DMS79 treated with DMSO at 0.1 percent for 48 hours (cell line): ENCODE measurements around the gene SLC16A7.
"Not testable (repeated sequence)": the region's sequence is repeated elsewhere in the genome, so short reads cannot be mapped to it uniquely, and the experiment has no call there.

Experiments used
- DNase-seq: peaks from one replicate; lab custom pipeline; 2025; lab: John Stamatoyannopoulos, UW

The SLC16A7 gene

DNA sequence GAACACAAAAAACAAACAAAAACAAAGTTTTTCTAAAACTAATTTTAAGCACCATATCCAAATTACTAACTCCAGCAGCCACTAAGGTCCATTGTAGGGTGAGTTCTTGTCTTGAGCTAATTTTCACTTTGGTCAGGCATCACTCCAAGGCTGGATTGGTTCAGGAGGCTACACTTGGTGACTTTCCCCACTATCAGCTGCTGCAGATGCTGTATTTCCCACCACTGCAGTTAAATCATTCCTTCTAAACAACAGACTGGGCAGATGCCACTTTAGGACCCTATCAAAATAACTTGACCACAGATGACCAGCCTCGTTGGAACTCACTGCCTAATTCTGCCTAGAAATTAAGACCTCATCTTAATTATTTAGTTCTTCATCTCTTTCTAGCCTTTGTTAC lies 140.5 kb downstream of the SLC16A7 start:
- DNase-seq = no peak

DNA sequence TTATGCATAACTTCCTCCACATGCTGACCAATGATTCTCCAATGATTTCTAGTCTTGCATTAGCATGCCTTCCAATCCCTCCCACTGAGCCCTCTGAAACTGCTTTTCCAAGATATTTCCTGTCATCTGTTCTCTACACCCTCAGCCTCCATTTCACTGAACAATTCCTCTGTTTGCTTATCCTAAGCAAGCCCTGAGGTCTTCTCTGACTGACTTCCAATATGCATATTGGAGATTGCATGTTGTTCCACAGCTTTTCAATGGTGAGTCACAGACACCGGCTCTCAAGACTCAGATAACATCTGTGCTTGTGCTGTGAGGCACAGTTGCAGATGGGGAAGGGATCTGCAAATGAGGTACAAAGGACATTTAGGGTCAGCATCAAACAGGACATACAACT lies 141.0 kb downstream of the SLC16A7 start:
- no peak for DNase-seq

DNA sequence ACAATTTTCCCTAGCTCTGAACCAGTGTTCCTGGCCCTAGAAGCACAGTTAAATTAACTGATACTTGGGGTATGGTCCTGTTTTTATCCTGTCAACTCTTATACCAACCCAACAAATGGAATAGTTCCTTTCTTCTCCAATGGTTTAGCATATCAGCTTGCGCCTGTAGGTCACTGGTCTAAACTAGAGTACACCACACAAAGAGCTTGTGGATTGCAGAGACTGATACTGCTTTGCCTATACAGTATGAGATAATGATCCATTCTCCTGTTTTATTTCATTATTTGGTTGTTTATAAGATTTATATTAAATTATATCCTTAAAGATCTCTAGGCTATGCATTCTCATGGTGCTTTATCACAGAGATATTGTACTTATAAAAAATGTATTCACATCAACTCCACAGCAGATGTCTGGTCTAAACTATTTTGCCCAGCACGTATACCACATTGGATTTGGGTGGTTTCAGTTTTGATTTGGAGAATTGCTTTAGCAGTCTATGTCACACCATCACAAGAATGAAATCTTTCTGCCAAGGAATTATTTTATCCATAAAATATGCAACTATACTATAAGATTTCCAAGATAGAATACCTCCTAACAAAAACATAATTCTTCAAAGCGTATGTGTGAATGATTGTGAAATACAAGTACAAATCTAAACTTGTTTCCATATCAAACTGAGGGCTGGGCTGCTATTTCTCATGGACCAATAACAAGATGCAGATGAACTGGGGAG lies 142.1 kb downstream of the SLC16A7 start:
- no peak for DNase-seq

DNA sequence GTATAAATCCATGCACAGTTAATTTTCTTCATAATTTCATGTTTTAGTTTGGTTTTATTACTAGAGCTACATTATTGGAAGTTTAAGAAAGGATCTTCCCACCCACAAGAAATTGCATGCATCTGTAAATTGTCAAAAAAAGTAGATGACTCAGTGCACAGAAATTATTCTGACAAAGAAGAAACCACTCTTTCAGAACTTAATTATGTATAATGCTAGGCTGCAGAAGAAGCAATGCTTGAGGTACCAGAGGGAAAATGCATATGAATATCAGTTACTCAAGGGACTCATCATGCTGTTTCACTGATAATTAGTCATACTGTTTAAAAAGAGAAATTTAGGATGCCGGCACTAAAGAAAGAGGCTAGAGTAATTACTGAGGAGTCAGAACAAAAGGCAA lies 147.0 kb downstream of the SLC16A7 start:
- no peak for DNase-seq

DNA sequence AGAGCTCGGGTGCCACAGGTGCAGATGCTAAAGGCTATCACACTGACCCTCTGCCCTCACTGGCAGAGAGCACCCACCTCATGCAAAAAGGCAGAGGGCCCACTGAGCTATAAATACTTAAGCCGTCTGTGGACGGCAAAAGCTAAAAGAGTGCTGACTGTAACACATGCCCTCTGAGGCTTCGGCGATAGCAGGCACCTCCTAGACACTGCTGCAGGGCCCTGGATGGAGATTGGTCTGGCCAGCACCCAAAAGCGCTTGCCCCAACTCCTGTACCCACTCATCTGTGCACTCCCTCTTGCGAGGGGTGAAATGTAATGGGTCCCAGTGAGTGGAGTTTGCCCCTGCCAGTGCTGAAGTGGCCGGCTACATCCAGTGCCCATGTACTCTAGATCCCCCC lies 148.7 kb downstream of the SLC16A7 start:
- no peak for DNase-seq

DNA sequence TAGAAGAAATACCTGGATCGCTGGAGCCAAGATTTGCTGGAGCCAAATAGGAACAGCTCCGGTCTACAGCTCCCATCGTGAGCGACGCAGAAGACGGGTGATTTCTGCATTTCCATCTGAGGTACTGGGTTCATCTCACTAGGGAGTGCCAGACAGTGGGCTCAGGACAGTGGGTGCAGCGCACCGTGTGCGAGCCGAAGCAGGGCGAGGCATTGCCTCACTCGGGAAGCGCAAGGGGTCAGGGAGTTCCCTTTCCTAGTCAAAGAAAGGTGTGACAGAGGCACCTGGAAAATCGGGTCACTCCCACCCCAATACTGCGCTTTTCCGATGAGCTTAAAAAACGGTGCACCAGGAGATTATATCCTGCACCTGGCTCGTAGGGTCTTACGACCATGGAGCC lies 155.3 kb downstream of the SLC16A7 start:
- DNase-seq = not testable (repeated sequence)

DNA sequence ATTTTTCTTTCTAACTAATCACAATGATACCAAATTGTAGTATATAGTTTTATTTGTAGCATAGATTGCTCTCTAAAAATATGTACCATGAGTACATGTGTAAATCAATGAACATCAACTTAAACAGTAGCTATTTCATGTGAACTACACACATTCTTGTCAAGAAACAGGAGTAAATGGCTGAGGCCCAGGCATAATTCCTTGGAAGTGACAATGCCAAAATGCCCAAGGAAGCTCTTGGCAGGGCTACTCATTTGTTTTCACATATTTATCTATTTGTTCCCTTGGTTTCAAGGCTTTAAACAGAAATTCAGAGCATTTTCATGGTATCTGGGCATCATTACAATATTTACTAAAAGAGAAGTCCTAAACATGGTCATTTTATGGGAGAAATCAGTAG lies 165.7 kb downstream of the SLC16A7 start:
- DNase-seq = no peak

DNA sequence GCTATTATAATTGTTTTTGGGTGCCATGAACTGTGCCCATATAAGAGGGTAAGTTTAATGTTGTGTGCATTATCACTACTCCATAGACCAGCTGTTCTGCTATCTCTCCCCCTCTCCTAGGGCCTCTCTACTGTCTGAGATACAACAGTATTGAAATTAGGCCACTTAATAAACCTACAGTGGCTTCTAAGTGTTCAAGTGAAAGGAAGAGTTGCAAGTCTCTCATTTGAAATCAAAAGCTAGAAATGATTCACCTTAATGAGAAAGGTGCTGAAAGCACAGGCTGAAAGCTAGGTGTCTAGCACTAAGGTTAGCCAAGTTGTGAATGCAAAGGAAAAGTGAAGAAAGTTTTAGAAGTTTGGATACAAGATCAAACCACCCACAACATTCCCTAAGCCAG lies 168.0 kb downstream of the SLC16A7 start:
- no peak for DNase-seq

DNA sequence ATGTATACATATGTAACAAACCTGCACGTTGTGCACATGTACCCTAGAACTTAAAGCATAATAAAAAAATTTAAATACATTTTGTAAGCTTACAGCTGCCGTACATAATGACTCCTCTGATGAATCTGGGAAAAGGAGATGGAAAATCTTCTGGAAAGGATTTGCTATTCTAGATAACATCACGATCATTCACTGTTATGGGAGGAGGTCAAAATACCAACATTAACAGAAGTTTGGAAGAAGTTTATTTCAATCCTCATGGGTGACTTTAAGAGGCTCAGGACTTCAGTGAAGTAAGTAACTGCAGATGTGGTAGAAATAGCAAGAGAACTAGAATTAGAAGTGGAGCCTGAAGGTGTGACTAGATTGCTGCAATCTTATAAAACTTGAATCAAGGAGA lies 172.2 kb downstream of the SLC16A7 start:
- no peak for DNase-seq

DNA sequence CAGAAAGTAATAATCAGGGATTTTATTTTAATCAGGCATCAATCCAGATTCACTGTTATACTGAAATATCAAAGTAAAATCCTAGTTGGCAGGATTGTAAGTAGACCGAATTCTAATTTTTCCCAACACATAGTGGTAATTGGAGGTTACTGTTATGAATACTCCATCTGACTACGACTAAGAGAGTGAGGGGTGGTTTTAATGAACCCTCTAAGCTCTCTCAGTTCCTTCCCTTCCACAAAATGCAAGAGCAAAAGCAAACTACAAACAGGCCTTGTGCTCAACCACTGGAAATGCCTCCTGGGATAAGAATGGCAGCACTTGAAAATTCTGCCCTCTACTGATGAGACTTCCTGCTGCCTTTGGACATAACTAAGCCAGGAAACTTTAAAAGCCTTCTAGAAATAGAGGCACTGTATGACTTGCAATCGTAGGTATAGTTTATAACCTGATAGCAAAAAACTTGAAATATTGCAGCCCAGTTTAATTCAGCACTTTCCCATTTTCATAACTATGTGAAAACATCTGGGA lies 184.8 kb downstream of the SLC16A7 start:
- DNase-seq = no peak

DNA sequence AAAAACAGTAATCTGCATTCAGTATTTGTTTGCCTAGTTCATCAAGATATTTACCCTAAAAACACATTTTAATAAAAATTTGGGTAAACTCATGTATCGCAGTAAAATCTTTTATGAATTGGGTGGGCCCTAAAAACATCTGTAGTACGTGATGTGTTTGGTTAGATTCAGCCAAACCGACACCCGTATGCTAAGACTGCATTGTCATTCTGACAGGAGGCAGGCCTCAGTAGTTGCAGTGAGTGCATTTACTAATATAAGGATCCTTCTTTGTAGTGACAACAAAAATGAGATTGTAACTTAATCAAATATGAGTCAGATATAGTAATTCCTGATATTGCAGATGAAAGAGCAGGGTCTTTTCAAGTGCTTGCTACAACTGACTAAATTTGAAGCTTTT lies 191.8 kb downstream of the SLC16A7 start:
- no peak for DNase-seq

DNA sequence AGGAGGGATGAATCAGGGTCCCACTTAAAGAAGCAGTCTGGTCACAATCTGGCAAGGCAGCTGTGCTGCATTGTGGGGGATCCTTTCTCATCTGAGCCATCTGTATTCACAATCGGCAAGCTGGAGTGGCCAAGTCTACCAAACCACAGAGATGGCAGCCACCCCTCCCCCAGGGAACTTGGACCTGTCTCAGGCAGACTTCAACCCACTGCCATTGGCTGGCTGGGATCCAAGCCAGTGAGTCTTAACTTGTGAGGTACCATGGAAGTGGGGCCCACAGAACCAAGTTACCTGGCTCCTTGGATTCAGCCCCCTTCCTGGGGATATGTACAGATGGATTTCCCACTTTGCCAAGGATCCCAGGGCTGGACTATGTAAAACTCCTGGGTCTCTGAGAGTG lies 196.8 kb downstream of the SLC16A7 start:
- DNase-seq = no peak

DNA sequence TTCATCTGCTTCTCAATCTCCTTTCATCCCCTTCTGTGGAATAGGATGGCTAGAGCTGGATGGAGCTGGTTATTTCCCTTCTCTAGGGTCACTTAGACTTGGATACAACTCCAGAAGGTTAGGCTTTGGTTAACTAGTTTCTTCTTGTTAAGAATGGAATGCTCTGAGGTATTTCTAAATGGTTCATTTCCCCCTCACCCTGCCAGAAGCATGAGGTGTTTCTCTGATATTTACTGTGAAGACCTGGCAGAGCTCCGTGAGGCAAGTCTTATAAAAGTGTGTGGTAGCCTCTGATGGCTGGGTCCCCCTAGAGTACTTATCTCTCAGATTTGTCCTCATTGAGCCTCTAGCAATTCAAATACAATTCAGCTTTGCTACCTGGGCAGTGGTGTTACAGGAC lies 207.9 kb downstream of the SLC16A7 start:
- no peak for DNase-seq

DNA sequence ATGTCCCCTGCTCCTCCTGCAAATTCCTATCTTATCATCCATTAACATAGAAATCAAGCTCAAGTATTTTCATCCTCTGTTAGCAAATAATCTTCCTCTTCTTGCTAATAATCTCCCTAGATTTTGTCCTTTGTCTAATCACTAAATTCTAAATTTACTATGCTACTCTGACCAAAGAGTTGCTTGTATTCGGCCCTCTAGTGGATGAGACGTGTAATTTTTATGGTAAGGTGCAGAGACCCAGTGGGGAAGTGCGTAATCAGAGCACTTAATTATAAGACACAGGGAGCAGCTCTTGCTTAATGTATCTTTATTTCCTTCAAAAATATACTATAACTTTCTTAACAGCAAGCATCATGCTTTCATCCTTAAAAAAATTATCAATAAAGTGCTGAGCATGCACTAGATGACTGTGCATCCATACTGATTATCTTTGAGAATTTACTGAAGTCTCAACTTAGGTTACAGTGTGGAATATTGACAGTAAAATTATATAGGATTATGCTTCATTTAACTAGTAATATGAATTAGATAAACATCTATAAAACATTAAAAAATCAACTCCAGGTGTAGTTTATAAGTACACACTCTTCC lies 212.6 kb downstream of the SLC16A7 start:
- DNase-seq = no peak

DNA sequence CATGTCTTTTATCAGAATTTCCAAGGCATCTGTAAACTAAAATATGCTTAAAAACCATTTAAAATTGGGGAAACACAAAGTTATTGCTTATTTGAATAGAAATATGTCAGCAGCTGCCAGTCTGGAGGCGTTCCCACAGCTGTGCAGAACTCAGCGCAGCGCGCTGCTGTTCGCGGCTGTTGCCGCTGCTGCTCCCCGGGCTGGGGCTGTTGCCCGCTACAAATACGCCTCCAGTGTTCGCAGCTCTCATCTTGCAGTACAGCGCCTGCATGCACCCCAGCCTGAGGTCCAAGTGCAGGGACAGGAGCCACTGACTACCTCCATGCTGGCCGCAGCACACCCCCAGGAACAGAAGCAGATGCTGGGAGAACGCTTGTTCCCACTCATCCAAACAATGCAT lies 216.2 kb downstream of the SLC16A7 start:
- DNase-seq = no peak

DNA sequence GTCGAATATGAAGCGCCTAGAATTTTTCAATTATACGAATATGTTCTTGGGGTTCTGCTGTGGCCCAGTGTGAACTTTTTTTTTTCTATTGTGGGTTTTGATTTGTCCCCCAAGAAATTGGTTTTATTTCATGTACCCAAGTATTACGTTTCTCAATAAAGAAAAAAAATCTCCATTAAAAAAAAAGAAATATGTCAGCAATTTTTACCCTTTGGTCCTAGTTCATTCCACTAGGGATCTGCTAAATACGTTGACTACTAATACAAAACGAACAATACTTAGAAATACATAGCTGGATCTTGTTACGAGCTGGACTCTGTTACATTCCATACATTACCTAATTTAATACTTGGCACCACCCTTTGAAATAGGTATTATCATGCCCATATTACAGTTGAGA lies 216.9 kb downstream of the SLC16A7 start:
- no peak for DNase-seq

DNA sequence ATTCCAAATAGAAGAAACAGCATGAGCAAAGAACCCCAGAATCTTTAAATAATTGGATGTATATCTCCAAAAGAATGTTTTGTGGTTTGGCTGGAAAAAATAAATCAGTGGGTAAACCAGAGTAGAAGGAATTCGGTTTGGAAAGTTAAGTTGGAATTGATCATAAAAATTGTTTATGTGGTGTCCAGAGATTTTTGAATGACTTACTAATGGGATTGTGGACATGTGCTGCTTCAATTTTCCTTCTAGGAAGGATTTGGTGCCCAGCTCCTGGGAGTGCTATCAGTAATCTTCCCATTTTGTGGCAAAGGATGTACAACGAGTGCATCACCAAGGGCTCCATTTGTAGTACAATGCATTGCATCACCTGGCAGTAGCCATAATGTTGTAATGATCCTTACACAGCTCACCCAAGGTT lies 224.8 kb downstream of the SLC16A7 start:
- DNase-seq = no peak

DNA sequence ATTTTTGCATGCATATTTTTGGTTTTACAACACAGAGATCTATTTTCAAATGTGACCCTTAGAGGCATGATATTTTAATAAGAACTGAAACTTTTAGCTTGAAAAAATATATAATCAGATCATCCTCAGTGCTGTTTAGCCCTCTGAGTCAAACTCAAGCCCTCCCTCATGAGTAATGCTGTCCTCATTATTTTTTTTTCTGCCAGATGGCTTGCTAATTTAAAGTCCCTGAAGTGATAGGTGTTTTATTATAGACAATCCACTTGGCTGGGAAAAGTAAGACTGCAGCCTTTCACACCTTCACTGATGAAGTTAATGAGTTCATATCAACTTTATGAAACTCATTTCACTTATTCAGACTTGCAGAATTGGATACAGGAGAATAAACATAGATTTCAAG lies 227.7 kb downstream of the SLC16A7 start:
- DNase-seq = no peak

DNA sequence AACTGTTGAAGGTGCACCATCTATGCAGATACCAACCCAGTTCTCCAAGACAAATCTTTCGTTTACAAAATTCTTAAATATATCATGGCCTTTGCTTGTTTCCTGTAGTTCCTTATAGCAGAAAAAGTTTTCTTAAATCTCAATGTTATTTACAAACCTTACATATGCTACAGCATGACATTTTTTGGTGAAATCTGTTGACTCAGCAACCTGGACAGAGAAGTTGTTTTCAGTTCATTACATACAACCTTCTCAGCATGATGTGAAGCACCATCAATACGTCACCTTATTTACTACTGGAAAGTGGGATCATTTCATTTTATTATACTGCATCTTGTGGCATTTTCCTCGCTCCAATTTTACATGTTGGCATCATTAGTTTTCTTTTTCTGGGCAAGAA lies 231.9 kb downstream of the SLC16A7 start:
- no peak for DNase-seq

DNA sequence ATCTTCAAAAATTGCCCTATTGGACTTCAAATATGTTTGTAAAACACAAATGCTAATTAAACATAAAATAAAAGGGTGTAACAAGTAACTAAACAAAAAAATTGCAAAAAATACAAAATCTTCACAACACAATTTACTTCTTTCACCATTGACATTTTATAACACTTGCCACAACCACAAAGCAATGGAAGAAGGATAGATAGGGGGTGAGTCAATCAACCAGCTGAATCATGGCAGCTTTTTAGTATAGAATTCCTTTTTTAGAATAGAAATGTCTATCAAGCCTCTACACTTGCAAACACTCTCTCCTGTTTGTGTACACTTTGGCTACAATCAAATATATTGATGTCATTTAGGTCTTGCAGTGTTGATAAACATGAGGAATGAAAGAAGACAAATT lies 232.7 kb downstream of the SLC16A7 start:
- DNase-seq = no peak

DNA sequence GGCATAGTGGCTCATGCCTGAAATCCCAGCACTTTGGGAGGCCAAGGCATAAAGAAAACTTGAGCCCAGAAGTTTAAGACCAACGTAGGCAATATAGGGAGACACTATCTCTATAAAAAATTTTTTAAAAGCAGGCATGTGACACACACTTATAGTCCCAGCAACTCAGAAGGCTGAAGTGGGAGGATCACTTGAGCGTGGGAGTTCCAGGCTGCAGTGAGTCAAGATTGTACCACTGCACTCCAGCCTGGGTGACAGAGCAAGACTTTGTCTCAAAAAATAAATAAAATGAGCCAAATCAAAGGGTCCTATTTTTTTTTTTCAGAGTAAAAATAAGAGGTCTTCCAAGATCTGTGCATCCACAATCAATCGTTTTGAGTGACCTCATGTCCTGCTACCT lies 237.6 kb downstream of the SLC16A7 start:
- DNase-seq = no peak

DNA sequence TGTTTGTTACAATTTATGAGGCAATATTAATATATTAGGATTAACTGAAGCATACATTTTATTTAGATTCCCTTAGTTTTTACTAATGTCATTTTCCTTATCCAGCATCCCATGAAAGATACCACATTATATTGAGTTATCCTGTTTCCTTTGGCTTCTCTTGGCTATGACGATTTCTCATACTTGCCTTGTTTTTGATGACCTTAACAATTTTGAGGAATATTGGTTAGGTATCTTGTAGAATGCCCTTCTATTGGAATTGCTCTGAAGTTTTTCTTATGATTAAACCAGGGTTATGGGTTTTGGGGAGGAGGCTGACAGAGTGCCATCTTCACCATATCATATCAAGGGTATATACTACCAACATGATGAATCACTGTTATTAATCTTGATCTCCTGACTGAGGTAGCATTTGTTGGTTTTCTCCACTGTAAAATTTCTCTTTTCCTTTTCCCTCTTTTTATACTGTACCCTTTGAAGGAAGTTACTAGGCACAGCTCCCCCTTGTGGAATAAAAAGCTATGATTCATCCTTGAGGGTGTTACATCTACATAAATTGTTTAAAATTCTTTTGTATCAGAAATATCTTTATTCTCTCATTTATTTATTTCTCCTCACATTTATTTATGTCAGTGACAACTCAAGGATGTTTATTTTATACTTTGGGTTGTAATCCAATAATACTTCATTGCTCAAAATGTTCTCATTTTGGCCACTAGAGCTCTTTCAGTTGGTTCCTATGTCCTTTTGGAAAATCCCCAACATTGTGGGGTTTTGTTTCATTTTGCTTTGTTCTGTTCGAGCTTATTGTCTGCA lies 239.0 kb downstream of the SLC16A7 start:
- no peak for DNase-seq
